NCI-H2029 (cell line): ENCODE data around the gene ISM2.
"Not testable (repeated sequence)": the region's sequence is repeated elsewhere in the genome, so short reads cannot be mapped to it uniquely, and the experiment has no call there.

Source experiments
- DNase-seq: peaks from one replicate; lab custom pipeline; 2025; lab: John Stamatoyannopoulos, UW

Gene ISM2

DNA sequence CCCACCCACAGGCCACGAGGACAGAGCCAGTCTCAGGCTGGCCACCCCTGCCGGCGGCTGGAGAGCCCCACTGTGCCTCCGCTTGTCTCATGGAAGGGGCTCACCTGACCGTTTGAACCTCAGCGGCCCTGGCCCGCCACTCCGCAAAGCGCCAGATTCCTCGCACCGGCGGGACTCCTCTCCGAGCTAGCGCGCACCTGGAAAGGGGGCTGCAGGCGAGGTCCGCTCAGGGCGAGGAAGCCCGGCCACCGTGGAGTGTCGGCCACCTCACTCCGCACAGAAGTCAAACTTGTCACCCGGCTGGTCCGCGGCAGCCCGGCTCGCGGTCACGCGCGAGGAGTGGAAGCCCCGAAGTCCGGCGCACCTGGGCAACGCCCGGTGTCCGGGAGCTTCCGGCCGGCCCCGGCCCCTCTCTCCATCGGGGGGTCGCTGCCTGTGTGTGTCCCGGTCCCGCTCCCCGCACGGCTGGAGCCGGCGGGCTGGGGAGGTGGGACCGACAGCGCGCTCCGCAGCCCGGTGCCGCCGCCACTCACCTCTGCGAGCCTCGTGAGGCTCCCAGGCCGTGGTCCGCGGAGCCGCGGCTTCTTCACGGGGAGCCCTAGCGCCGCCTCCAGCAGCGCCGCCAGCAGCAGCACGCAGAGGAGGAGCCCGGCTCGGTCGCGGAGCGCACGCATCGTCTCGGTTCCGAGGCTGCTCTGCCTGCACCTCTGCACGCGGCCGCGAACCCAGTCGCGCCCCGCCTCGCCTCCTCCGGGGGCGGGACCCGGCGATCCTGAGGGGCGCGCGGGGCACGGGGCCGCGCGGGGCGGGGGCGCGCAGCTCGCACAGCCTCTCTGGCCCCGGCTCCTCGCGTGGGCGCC lies at the start of gene ISM2:
Gene ISM2 (minus strand): TSS at position 697 of the 860 bp plus-strand sequence. CDS start 23 bp downstream, at position 674.
- DNase-seq: no peak

DNA sequence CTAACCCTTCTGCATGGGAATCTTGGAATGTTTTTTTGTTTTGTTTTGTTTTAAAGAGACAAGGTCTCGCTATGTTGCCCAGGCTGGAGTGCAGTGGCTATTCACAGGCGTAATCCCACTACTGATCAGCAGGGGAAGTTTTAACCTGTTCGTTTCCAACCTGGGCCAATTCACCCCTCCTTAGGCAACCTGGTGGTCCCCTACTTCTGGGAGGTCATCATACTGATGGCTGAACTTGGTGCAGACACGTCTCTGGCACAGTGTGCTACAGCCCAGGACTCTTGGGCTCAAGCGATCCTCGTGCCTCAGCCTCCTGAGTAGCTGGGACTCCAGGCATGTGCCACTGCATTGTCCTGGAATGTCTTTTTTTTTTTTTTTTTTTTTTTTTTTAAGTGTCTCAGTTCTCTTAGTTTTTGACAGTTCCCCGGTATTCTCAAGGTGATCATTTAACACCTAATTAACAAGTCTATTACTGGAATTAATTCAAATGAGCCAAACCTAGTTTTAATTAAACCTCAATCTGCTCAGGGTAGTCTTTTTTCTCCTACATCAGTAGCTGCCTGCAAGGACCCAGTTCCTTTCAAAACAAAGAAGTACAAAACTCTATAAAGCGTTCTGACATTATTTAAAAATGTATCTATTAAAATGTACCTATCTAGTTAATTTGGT lies 49.0 kb upstream of the ISM2 start:
- DNase-seq: no peak

DNA sequence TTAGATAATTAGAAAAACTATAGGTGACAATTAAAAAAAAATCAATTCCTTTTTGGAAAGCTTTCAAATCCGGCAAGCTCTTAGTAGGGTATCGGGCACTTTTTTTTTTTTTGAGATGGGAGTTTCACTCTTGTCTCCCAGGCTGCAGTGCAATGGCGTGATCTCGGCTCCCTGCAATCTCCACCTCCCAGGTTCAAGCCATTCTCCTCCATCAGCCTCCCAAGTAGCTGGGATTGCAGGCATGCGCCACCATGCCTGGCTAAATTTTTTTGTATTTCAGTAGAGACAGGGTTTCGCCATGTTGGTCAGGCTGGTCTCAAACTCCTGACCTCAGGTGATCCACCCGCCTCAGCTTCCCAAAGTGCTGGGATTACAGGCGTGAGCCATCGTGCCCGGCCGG lies 46.6 kb upstream of the ISM2 start:
- not testable (repeated sequence) for DNase-seq

DNA sequence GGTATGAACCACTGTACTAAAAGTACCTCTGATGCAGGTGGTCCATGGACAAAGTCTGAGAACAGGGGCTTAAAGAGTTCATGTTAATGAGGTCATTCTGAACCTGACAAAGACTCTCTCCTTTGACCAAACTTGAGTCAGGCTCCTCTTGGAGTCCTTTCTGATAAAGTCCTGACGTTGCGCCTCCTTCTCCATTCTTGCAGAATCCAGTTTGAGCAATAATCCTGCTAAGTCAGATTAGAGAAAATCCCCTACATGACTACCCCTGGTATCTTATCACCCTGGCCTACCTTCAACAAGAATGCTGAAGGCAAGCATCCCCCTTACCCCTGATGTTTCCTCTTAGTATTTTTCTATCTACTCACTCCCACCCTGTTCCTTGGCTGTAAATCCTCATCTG lies 46.0 kb upstream of the ISM2 start:
- no peak for DNase-seq

DNA sequence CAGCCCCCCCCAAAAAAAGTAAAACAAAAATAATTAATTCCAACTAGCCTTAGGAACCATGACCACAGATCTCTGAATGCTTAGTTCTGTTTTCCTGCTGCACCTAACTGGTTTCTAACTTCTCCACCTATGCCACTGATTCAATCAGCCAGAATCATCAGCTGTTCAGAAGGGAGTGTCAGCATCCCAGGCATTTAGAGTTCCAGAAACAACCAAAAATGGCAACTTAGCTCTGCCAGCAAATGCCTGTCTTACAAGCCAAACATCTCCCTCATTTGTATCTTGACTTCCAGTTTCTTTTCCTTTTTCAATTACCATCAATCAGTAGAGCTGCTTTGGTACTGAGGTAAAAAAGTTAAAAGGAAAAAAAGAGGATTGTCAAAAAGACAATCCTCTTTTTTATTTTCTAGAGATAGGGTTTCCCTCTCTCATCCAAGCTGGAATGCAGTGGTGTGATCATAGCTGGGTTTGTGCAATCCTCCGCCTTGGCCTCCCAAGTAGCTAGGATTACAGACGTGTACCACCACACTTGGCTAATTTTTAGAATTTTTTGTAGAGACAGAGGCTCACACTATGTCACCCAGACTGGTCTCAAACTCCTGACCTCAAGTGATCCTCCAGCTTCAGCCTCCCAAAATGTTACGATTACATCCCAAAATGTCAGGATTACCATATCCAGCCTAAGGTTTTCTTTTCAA lies 45.2 kb upstream of the ISM2 start:
- DNase-seq: no peak

DNA sequence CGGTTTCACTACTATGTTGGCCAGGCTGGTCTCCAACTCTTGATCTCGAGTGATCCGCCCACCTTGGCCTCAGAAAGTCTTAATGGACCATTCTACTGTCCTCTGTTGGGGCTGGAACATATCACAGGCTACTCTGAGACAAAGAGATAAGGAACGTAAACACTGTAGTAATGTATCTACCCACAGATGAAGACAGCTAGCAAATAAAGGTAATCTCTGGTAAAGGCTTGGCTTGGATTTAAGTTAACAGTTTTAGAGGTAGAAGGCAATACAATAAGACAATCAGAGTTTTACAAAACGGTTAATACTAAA lies 44.6 kb upstream of the ISM2 start:
- DNase-seq: no peak

DNA sequence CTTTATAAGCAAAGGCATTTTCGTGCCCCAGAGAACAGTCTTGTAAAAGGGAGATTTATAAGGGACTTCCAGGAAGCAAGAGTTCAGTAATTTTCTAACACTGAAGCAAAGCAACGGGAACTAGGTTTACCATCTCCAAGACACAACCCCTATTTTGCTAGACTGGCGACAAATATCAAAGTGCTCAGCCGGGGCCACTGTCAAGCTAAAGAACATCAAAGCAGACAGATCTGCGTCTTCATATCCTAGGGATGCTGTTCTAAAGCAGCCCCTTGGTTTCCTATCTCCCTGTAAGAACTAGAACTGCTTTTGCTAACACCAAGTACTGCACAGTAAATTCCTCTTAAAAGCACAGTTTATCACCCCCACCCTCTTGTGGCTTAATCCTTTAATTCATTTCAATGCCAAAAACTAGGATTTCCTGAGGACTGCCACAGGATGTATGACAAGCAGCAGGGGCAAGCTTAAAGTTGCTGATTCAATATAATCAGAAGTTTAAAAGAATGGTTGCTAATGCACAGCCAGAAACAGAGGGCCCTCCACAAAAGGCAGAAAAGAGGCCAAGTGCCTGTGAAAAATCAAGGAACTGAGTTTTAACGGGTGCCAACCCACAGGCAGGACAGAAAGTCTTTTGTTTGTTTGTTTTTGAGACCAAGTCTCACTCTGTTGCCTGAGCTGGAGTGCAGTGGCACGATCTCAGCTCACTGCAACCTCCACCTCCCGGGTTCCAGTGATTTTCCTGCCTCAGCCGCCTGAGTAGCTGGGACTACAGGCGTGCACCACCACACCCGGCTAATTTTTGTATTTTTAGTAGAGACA lies 44.0 kb upstream of the ISM2 start:
- DNase-seq: no peak

DNA sequence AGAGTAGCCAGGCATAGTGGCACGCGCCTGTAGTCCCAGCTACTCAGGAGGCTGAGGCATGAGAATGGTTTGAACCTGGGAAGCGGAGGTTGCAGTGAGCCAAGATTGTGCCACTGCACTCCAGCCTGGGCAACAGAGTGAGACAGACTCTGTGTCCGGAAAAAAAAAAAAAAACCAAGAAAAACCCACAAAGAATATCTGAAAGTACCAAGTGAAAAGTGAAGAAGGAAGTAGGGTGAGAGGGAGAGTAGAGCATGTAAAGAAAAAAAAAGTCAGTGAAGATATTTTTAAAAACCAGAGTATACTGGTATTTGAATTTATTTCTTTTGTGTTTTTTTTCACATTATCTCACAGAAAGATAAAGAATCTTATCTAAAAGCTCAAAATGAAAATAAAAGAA lies 43.3 kb upstream of the ISM2 start:
- no peak for DNase-seq

DNA sequence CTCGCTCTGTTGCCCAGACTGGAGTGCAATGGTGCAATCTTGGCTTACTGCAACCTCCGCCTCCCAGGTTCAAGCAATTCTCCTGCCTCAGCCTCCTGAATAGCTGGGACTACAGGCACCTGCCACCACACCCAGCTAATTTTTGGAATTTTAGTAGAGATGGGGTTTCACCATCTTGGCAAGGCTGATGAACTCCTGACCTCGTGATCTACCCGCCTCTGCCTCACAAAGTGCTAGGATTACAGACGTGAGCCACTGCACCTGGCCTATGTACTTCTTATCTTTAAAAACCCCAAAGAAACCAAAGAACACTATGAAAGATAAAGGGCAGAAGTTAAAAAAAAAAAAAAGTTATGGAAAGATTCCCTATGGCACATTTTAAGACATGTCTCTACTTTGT lies 38.3 kb upstream of the ISM2 start:
- DNase-seq: not testable (repeated sequence)

DNA sequence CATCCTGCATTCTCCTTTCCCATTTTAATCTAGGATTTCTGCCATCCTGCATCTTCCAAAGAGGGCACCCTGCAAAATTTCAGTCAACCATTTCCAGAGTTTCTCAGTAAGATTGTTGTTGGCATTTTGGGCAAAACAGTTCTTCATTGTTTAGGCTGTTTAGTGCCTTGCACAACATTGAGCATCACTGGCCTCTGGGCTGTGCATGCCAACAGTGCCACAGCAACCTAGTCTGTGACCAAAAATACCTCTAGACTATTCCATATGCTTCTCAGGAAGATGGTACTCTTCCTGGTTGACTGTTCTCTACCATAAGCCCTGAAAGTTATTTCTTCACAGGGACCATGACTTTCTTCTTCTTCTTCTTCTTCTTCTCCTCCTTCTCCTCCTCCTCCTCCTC lies 32.5 kb upstream of the ISM2 start:
- DNase-seq: no peak

DNA sequence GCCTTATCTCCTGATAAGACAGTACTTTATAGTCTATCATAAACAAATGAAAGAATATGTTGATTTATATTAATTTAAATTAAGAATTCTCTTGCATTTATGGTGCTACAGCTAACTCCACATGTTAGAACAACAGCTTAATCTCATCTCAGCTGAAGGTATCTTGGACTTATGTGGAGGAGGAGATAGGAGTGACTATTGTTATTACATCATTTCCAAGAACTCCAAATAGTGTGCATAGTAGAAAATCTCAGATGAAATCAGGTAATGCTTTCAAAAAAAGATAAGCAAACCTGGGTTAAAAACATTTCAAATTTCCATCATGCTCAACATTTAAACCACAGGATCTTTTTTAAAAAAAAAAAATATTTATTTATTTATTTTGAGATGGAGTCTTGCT lies 31.3 kb upstream of the ISM2 start:
- no peak for DNase-seq

DNA sequence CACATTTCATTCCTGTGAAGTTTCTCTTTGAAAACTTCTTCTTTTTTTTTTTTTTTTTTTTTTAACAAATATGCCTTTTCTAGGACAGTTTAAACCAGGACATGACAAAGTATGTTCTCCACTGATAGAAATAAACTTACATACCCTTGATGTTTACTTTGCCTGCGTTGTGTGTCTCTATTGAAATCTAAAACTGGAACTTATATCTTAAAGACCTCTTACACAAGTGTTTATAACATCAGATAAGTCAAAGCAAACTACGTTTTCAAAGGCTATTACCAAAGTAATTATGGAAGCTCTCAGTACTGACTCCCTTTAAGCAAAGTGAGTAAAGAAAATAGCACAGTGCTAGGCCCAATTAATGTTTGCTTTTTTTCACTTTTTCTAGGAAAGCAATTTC lies 30.6 kb upstream of the ISM2 start:
- DNase-seq: no peak

DNA sequence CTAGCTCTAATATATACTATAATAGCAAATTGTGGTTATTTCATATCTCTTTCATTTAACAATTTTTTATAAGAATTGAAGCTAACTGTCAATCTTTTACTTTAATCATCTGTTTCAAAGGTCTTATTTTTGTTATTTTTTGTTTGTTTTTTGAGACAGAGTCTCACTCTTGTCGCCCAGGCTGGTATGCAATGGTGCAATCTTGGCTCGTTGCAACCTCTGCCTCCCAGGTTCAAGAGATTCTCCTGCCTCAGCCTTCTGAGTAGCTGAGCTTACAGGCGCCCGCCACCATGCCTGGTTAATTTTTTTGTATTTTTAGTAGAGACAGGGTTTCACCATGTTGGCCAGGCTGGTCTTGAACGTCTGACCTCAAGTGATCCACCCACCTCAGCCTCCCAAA lies 30.1 kb upstream of the ISM2 start:
- not testable (repeated sequence) for DNase-seq

DNA sequence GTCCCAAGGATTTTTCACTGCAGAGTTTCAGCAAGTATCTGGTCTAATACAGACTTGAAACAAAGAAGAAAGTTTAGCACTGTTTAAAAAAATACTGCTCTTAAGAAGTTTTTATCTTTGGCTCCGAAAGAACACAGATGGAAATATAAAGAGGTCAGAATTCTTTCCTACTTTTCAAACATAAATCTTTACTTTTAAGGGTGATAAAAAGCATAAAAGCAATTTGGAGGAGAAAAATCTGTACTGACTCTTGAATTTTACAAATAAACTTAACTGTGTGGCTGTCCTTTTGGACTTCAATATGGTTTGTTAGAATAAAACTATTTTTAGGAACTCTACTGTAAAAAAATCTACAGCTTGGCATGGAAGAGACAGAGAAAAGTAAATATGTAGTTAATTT lies 27.6 kb upstream of the ISM2 start:
- no peak for DNase-seq

DNA sequence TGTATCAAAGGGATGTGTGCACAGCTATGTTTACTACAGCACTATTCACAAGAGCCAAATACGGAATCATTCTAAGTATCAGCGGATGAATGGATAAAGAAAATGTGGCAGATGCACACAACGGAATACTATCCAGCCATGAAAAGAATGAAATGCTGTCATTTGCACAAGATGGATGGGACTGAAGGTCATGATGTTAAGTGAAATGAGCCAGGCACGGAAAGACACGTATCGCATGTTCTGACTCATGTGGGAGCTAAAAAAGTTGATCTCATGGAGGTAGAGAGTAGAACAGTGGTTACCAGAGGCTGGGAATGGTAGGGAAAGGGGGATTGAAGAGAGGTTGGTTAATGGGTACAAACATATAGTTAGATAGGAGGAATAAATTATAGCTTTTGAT lies 25.9 kb upstream of the ISM2 start:
- no peak for DNase-seq

DNA sequence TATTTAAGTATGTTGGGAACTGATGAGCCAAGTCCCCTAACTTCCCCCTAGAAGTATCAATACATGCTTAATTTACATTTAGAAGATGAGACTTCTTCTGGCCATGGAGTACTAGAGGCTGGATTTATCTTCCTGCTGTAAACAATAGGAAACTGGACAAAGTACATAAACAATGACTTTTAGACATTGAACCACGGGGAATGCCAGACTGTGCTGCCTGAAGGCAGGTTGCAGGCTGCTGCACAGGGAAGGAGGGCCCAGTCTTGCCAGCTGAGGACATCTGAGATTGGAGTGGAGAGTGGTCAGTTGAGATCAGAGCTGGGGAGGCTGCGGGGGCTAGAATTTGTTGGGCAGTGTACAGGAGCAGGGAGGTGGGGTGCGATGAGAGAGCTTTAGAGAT lies 24.5 kb upstream of the ISM2 start:
- DNase-seq: no peak

DNA sequence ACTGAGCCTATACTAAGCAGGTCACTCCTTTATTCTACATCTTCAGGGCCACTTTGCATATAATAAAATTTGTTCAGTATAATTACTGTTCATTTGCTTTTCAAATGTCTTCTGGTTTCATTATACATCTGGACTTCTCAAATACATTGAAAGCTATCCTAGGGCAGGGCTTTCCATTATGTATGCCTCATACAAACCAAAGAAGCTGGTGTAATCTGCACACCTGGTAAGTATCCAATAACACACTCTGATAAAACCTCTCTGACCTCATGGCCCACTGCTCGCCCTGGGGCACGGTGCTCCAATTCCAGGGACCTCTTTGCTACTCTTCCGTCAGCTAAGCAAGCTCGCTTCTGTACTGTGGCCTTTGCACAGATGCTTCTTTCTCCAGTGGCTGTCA lies 21.9 kb upstream of the ISM2 start:
- no peak for DNase-seq

DNA sequence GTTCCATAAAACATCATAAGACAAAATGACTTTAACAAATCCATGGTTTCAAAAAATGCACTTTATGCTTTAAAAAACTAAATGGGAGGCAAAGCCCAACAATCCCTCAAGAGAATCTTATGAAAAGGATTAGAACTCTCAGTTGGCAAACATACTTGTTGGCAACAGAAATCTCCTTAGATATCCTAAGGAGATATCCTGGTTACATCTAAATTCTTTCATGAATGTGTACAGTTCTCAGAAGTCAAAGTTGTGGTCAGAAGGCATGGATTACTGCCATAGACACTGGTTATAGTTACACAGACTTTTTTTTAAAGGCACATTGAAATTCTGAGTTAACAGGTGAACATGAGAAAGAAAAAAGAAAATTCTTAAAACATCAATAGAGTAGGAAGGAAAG lies 17.5 kb upstream of the ISM2 start:
- DNase-seq: no peak

DNA sequence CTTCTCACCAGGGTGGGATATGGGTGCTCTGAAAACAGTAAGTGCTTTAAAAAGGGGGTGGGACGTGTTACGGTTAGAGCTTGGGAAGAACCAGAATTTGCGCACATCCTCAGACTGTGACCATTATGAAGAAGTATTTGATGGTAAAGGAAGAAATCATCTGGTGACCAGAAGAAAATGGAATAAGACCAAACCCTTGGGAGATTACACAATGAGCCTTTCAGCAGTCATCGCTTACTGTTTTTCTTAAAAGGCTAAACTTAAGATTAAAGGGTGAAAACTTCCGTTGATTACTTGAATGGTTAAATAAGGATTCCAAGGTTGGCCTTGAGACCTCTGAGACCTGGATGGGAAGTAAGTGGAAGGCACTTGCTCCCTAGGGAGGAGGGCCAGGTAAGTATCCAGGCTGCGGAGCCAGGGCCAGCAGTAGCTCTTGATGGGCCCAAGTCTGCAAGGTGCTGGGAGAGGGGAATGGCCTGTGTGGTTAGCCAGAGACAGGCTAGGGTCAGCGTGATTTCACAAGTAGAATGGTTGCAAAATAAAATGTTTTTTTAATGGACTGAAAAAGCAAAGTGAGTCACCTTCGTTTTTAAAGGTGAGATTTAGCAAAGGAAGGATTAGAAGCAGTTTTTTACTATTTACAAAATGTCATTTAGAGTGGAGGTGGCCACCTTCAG lies 13.0 kb upstream of the ISM2 start:
- no peak for DNase-seq

DNA sequence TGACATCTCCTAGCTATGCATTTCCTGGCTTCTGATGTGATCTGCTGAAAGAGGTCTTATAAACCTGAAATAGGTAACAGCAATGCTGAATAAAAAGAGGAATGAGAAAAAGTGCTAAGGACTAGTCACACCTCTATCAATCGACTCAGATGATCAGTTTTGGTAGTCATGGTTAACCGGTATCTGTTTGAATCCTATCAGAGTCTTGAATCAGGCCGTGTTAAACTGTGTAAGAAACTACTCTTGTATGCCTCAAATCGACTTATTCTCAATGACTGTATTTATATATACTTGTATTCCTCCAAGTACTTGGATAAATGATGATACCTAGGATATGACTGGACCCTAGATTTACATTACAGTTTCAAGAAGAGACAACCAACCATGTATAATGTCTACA lies 10.8 kb upstream of the ISM2 start:
- DNase-seq: no peak

DNA sequence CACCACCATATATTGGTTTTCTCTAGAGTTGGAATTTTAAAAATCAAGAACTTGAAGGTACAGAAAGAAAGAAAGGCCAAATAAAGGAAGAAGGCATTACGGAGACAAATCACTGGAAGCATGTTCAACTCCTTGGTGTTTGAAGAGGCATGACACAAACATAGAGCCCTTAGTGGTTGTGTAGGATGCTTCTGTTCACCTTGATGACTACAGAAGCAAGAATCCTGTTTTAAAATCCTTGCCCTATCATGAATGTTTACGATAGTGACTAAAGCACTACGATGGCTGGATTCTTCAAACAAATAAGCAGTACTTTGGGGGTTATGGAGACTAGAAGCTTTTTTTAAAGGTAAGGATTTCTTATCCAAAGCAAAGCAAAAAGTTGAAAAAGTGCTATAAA lies 10.3 kb upstream of the ISM2 start:
- DNase-seq: no peak

DNA sequence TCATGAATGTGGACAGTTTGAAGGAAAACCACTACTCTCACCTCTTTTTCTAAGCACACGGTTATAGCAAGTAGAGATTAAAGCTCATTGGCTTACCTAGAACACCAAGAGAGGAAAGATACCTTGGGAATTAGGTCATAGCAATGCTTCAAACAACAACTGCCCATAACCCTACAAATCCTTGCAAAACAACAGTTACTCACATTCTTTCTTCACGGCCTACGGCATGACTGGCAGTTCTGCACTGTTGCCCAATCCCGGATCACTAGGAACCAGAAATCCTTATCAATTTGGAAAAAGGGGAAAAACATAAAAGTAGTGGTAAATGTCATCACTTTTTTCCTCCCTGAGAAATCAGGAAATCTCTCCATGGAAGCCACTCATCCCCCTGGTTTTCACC lies 9.6 kb upstream of the ISM2 start:
- DNase-seq: no peak
